ENCODE results near the gene LRFN2. TPM values are rescaled to one million over a fixed set of nuclear protein-coding genes. Genes with fewer than 3 reads are reported as not detected.

The LRFN2 gene
- total and polyA plus RNA-seq, 4 donors = 0.01 to 0.06 TPM; not detected in 2

DNA sequence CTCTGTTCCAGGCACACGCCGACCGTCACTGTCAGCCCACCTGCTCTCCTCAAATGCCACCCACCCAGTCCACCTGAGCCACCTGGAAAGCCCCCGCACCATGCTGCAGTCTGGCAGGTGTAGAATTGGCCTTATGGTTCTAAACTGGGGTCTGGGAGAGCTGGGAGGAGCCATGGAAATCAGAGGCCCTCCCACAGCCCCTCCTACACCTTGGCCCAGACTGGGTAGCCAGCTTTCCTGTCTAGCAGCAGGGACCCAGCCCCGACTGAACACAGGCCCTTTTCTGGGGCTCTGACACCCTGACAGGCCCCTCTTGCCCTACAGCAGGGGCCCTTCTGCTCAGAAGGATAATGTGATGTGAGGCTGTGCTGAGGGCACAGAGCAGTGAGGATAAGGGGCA is 31.1 kb downstream of the LRFN2 start:
- no peak overlapping the region for H3K9ac ChIP-seq (ENCODE audit: insufficient read depth in 1 of 2, low read length in 2 of 2)
- no peaks in the 10 kb centered on the region for H3K27me3 ChIP-seq (ENCODE audit: control insufficient read depth in 3 of 3, insufficient read depth in 3 of 3, low read length in 2 of 3)
- no peaks in the 10 kb centered on the region for H3K36me3 ChIP-seq (ENCODE audit: control insufficient read depth in 4 of 4, insufficient read depth in 4 of 4, low read length in 4 of 4)
- H3K27ac ChIP-seq (ENCODE audit: low read depth in 1 of 2, low read length in 1 of 2) = no peak overlapping the region
- DNase-seq = no peak
- H3K4me3 ChIP-seq = no peak overlapping the region
- no peaks in the 10 kb centered on the region for H3K4me1 ChIP-seq (ENCODE audit: control insufficient read depth in 5 of 5, insufficient read depth in 5 of 5, low read length in 5 of 5)
- no peak for ATAC-seq (ENCODE audit: insufficient read depth, low FRiP score)
- 42 to 82% methylated on average over 5 of the region's 5 CpGs for WGBS, 2 donors
- H3K9me3 ChIP-seq (ENCODE audit: control insufficient read depth in 4 of 4, insufficient read depth in 3 of 4, low read length in 3 of 4) = no peaks in the 10 kb centered on the region
- TF ChIP-seq, protein P1, sequence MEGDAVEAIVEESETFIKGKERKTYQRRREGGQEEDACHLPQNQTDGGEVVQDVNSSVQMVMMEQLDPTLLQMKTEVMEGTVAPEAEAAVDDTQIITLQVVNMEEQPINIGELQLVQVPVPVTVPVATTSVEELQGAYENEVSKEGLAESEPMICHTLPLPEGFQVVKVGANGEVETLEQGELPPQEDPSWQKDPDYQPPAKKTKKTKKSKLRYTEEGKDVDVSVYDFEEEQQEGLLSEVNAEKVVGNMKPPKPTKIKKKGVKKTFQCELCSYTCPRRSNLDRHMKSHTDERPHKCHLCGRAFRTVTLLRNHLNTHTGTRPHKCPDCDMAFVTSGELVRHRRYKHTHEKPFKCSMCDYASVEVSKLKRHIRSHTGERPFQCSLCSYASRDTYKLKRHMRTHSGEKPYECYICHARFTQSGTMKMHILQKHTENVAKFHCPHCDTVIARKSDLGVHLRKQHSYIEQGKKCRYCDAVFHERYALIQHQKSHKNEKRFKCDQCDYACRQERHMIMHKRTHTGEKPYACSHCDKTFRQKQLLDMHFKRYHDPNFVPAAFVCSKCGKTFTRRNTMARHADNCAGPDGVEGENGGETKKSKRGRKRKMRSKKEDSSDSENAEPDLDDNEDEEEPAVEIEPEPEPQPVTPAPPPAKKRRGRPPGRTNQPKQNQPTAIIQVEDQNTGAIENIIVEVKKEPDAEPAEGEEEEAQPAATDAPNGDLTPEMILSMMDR (IDR thresholded peaks at IDR 0.05; ENCODE audit: control extremely low read depth, extremely low read depth) = no peak

GRCh38 chr6:40555092-40555491 is 32.1 kb downstream of the LRFN2 start:
- Histone ChIP-seq H3K27ac (ENCODE audit: low read depth in 1 of 2, low read length in 1 of 2) (no peak overlapping the region), H3K9ac (ENCODE audit: insufficient read depth in 1 of 2, low read length in 2 of 2) (no peak overlapping the region), H3K4me1 (ENCODE audit: control insufficient read depth in 5 of 5, insufficient read depth in 5 of 5, low read length in 5 of 5) (no peaks in the 10 kb centered on the region), H3K27me3 (ENCODE audit: control insufficient read depth in 3 of 3, insufficient read depth in 3 of 3, low read length in 2 of 3) (no peaks in the 10 kb centered on the region), H3K4me3 (no peak overlapping the region), H3K9me3 (ENCODE audit: control insufficient read depth in 4 of 4, insufficient read depth in 3 of 4, low read length in 3 of 4) (no peaks in the 10 kb centered on the region), H3K36me3 (ENCODE audit: control insufficient read depth in 4 of 4, insufficient read depth in 4 of 4, low read length in 4 of 4) (no peaks in the 10 kb centered on the region)
- TF ChIP-seq, protein P1 (IDR thresholded peaks at IDR 0.05; ENCODE audit: control extremely low read depth, extremely low read depth) = no peak
- no peak for DNase-seq
- no peak for ATAC-seq (ENCODE audit: insufficient read depth, low FRiP score)
- WGBS, 2 donors = 73 to 79% methylated on average over 8 of the region's 8 CpGs

DNA sequence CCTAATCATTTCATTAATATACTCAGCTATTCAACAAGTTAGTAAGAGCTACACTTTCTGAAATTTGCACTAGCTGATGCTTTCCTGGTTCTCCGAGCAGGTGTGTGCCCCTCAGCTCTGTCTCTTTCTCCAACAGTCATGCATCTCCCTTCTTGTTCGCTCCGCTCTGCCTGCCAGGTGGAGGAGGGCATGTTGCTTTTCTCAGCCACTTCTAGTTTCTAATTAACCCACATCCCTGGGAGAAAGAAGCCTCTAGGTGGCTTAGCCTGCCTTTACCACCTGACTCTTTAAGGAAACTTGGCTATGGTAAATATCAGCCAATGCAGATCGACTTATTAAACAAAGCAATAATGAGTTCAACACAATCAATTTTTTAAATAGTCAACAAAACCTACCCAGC is 34.2 kb downstream of the LRFN2 start:
- Histone ChIP-seq H3K36me3 (ENCODE audit: control insufficient read depth in 4 of 4, insufficient read depth in 4 of 4, low read length in 4 of 4) (no peaks in the 10 kb centered on the region), H3K9me3 (ENCODE audit: control insufficient read depth in 4 of 4, insufficient read depth in 3 of 4, low read length in 3 of 4) (no peaks in the 10 kb centered on the region), H3K27ac (ENCODE audit: low read depth in 1 of 2, low read length in 1 of 2) (no peak overlapping the region), H3K9ac (ENCODE audit: insufficient read depth in 1 of 2, low read length in 2 of 2) (no peak overlapping the region), H3K4me3 (no peak overlapping the region), H3K27me3 (ENCODE audit: control insufficient read depth in 3 of 3, insufficient read depth in 3 of 3, low read length in 2 of 3) (no peaks in the 10 kb centered on the region), H3K4me1 (ENCODE audit: control insufficient read depth in 5 of 5, insufficient read depth in 5 of 5, low read length in 5 of 5) (no peaks in the 10 kb centered on the region)
- ATAC-seq (ENCODE audit: insufficient read depth, low FRiP score) = no peak
- DNase-seq = peak in 1 of 3 donors; percentile 32
- TF ChIP-seq, protein P1 (IDR thresholded peaks at IDR 0.05; ENCODE audit: control extremely low read depth, extremely low read depth) = no peak
- 76 to 89% methylated on average over 4 of the region's 4 CpGs for WGBS, 2 donors

DNA sequence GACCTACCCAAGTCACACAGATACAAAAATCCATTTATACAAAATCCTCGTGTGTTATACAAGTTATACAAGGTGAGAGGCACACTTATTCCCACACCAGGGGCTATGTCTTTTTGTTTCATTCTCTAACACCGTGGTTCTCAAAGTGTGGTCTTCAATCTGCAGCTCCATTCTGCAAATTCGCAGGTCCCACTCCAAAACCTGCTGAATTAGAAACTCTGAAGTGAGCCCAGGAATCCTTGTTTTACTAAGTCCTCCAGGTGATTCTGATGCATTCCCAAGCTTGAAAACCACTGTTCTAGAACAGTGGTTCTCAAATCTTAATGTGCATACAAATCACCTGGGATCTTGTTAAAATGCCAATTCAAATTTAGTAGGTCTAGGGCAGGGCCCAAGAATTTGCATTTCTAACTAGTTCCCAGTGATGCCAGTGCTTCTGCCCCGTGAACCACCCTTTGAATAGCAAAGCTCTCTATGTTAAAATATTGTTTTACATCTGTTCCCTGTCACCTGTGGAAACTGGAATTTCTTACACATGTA is 35.1 kb downstream of the LRFN2 start:
- TF ChIP-seq, protein P1 (IDR thresholded peaks at IDR 0.05; ENCODE audit: control extremely low read depth, extremely low read depth) = no peak
- H3K4me3 ChIP-seq = no peak overlapping the region
- H3K9me3 ChIP-seq (ENCODE audit: control insufficient read depth in 4 of 4, insufficient read depth in 3 of 4, low read length in 3 of 4) = no peaks in the 10 kb centered on the region
- no peaks in the 10 kb centered on the region for H3K4me1 ChIP-seq (ENCODE audit: control insufficient read depth in 5 of 5, insufficient read depth in 5 of 5, low read length in 5 of 5)
- no peaks in the 10 kb centered on the region for H3K36me3 ChIP-seq (ENCODE audit: control insufficient read depth in 4 of 4, insufficient read depth in 4 of 4, low read length in 4 of 4)
- no peak overlapping the region for H3K9ac ChIP-seq (ENCODE audit: insufficient read depth in 1 of 2, low read length in 2 of 2)
- ATAC-seq (ENCODE audit: insufficient read depth, low FRiP score) = no peak
- no peak for DNase-seq
- H3K27ac ChIP-seq (ENCODE audit: low read depth in 1 of 2, low read length in 1 of 2) = no peak overlapping the region
- H3K27me3 ChIP-seq (ENCODE audit: control insufficient read depth in 3 of 3, insufficient read depth in 3 of 3, low read length in 2 of 3) = no peaks in the 10 kb centered on the region
- 63 to 86% methylated on average over 4 of the region's 4 CpGs for WGBS, 2 donors

Data from lung (tissue), 12 donors.